HG02798 (cell line): ENCODE measurements around the gene DGKQ.

ENCODE experiments used
- ATAC-seq: cut with Tn5 transposase; IDR thresholded peaks from one replicate; pipeline ENCODE4 v1.9.1; 2021; ENCODE audit warnings: mild to moderate bottlenecking; ENCODE audit not compliant: unreplicated experiment, poor library complexity

Gene DGKQ

GRCh38 chr4:996030-996996 lies 22.9 kb upstream of the DGKQ start:
- no peak for ATAC-seq

DNA sequence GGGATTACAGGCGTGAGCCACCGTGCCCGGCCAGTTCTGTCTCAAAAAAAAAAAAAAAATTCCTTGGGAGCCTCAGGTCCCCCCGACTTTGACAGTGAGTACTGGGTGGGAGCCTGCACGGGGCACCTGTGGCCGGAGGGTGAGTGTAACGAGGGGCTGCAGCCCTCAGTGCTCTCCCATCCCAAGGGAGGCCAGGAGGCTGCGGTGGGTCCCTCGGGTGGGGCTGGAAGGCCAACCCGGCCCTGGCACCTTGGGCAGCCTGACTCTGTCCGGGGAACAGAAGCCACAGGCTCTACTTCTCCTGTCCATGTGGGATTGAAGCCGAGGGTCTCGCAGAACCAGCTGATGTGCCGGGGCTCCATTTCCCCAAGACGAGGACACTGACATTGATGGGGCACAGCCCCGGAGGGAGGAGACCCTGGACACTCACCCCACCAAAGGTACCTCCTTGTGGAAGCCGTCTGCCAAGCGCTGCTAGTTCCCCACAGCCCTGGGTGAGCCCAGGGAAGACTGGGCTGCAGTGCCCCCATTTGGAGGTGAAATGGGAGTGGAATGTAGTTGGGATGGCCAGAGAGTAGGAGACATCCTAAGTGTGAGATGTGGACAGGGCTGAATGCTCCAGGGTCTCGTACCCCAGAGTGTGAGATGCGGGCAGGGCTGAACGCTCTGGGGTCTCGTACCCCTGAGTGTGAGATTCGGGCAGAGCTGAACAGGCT lies 22.1 kb upstream of the DGKQ start:
- no peak for ATAC-seq

GRCh38 chr4:993111-994029 lies 20.0 kb upstream of the DGKQ start, which contains the start of gene SLC26A1:
Gene SLC26A1, minus strand, starts transcription at chr4:993404. Its CDS starts 1,701 bp downstream, at chr4:991703.
- ATAC-seq, result no peak

GRCh38 chr4:992297-993110 lies 19.1 kb upstream of the DGKQ start:
- ATAC-seq, result no peak

- no peak for ATAC-seq
Measured at GRCh38 chr4:991451-992296, 18.3 kb upstream of the DGKQ start.

GRCh38 chr4:990746-991367 lies 17.5 kb upstream of the DGKQ start:
- ATAC-seq, result no peak

DNA sequence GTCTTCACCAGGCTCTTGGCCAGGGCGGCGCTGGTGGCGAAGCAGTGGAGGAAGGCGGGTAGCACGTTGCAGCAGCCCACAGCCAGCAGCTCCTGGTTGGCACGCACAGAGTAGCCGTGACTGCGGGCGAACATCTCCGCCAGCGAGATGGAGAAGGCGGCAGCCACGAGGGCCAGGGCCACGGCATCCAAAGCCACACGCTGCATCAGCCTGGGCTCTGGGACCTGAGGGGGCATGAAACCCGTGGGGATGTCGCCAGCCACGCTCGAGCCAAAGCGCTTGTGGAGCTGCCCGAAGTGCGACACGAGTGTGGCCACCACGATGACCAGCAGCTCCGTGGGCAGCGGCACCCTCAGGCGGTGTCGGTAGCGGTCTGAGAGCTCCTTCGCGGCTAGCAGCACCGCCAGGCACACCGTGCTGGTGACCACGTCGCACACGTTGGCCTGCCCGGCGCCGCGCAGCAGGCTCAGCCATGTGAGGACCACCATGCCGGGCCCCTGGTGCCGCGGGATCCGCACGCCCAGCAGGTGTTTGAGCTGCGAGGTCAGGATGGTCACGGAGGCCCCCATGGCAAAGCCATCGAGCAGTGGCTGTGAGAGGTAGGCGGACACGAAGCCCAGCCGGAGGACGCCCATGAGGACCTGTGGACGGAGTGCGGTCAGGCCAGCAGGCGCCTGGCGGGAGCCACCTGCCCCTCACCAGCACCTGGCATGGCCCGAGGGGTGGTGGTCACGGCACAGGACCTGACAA lies 16.5 kb upstream of the DGKQ start:
- no peak for ATAC-seq

DNA sequence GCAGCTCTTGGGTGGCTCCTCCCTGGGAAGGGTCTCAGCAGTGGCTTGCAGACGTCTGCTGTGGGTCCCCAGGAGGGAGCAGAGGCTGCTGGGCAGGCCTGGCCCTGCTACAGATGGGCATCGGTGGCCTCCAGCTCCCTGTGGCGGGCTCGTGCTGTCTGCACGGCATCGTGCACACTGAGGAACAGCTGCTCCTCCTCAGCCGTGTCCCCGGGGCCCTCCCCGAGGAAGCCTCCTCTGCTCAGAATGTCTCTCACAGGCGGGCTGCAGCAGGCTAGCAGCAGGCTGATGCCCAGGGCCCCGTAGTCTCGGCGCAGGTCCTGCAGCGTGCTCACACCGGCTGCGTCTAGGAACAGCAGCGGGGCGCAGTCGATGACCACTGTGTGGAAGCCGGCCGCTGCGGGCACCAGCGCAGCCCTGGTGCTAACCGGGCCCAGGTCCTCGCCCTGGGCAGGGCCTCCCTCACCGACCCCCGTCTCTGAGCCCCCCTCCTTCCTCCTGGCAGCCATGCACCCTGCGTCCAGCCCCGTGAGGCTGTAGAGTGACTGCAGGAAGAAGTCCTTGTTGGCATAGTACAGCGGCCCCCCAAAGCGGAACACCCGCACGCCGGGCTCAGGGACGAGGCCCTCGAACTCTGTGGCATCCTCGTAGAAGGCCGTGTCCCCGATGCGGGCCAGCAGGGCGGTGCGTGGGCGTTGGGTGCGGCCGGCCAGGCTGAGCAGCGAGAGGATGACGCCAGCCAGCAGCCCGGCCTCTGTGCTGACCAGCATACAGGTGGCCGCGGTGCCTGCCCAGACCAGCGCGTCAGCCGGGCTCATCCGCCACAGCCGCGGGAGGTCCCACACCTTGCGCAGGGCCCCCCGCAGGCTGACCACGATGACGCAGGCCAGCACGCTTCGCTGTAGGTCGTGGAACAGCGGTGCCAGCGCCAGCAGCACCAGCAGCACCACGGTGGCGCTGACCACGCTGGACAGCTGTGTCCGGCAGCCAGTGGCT lies 15.7 kb upstream of the DGKQ start:
- no peak for ATAC-seq

DNA sequence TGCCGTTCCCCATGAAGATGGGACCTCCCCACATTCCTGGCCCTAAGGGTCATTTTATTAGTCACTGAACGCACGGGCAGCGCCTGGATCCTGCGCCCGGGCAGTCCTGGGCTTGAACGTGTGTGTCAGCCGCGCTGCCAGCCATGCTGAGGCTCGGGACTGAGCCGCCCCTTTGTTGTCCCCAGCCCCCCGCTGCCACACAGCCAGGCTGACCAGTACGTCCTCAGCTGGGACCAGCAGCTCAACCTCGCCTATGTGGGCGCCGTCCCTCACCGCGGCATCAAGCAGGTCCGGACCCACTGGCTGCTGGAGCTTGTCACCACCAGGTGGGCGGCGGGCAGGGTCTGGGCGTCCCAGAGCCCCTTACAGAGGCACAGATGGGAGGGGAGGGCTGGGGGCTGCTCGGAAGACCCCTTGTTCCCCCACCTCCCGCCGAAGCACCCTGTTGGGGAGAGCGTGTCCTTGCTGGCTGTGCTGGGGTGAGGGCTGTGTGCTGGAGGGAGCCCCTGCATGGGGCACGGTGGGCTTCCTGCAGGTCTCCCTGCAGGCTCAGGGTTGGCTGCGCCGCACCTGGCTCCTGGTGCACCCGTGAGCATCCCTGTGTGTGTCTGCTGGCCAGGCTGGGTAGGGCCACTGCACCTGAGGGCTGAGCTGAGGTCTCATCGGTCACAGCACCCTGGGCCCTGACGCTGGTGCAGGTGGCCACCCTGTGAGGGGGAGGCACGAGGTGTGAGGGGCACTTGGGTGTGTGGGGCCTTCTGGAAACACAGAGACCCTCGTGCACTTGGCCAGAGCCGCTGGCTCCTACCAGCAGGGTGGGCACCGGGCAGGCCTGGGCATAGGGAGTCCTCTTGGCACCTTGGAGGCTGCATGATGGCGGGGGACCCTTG lies 14.5 kb upstream of the DGKQ start:
- no peak for ATAC-seq

GRCh38 chr4:986879-987623 lies 13.7 kb upstream of the DGKQ start, which contains the start of gene IDUA:
Gene IDUA, plus strand, starts transcription at chr4:987044. Its CDS starts 41 bp downstream, at chr4:987085.
- ATAC-seq, result peak; percentile 76

DNA sequence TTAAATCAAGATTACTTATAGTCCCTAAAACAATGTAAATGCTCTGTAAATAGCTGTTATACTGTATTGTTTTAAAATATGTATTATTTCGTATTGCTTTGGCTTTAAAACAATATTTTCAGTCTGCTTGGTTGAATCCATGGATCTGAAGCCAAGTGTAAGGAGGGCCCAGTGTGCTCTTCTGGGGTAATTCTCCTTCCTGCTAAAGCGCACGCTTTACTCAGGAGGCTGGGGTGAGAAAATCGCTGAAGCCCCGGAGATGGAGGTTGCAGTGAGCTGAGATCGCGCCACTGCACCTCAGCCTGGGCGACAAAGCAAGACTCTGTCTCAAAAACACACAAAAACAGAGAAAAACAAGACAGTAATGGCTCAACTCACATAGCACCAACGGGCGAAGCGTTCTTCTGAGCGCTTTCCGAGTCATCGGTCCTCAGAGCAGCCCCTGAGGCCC lies 13.1 kb upstream of the DGKQ start:
- peak; percentile 5 for ATAC-seq

GRCh38 chr4:985123-985830 lies 11.9 kb upstream of the DGKQ start:
- ATAC-seq, result no peak

DNA sequence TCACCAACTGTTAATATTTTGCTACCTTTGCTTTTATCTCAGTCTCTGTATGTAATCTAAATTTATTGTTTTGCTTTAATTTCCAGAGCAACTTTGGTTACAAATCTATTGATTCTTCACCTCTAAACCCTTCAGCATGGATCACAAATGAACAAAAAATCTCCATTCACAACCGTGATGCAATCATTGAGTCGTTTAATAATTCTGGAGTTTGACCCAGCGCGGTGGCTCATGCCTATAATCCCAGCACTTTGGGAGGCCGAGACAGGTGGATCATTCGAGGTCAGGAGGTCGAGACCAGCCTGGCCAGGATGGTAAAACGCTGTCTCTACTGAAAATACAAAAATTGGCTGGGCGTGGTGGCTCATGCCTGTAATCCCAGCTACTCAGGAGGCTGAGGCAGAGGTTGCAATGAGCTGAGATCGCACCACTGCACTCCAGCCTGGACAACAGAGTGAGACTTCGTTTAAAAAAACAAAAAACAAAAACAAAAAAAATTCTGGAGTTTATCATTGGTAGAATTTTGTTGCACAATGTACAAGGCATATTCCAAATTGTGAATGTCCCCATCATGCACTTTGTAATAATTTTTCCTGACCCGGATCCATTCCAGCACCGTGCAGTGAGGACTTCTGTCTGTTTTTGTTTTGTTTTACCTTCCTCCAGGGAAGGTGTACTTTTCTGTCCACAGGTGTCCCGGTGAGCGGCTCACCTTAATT lies 11.1 kb upstream of the DGKQ start:
- ATAC-seq, result no peak
